HepG2 (cell line): ENCODE results near the gene MEGF11. TPM values are rescaled to one million over a fixed set of nuclear protein-coding genes. Genes with fewer than 3 reads are reported as not detected.

Experiments
- EZH2 ChIP-seq: conservative IDR thresholded peaks from 2 replicates; pipeline ENCODE4 v1.6.1; 2012; ENCODE audit warnings: mild to moderate bottlenecking, low read depth, low read length, moderate library complexity
- NFYC ChIP-seq: IDR thresholded peaks from 2 replicates; pipeline ENCODE4 v1.6.1; 2016; ENCODE audit warnings: missing genetic modification reagents, missing compliant biosample characterization
- THAP11 ChIP-seq: IDR thresholded peaks from 2 replicates; pipeline ENCODE4 v1.6.1; 2016; ENCODE audit warnings: missing biosample characterization, missing genetic modification reagents
- ZNF230 ChIP-seq: sonication (generic); formaldehyde crosslinking; IDR thresholded peaks from 2 replicates; pipeline ENCODE4 v1.4.0; 2020; ENCODE audit warnings: mild to moderate bottlenecking, missing genetic modification reagents
- ZNF605 ChIP-seq: sonication (generic); formaldehyde crosslinking; IDR thresholded peaks from 2 replicates; pipeline ENCODE4 v1.8.0; 2022; ENCODE audit warnings: mild to moderate bottlenecking, missing genetic modification reagents
- ZNF879 ChIP-seq: sonication (generic); formaldehyde crosslinking; IDR thresholded peaks from 2 replicates; pipeline ENCODE4 v1.8.1; 2023; ENCODE audit warnings: missing genetic modification reagents
- polyA plus RNA-seq, 8 experiments: library from polyadenylated mRNA; depleted of rRNA in 3 of 8; stranded (reverse) in 7 of 8; unstranded in 1 of 8; fragments of >200 nt; fragmentation: Illumina TruSeq in 4 of 8; extraction: Trizol in 4 of 8; gene quantifications; 2 replicates each; pipeline versions ENCODE4 v1.2.1 to v1.2.3, GENCODE V29; 2011 to 2016; ENCODE audit warnings: low read depth in 4 of 8, missing spikeins in 1 of 8, mixed read lengths in 1 of 8; ENCODE audit not compliant: insufficient read depth in 1 of 8
- total RNA-seq, 5 experiments: library from RNA; depleted of rRNA; stranded (reverse); fragments of >200 nt; fragmentation: Illumina TruSeq; extraction: Trizol; gene quantifications; 2 replicates each; pipeline ENCODE4 v1.2.3, GENCODE V29; 2016; ENCODE audit warnings: low read depth in 1 of 5
- TF ChIP-seq, protein P1 (sequence below): sonication (generic); formaldehyde crosslinking; IDR thresholded peaks from 2 replicates; pipeline ENCODE4 v1.5.0; 2020; ENCODE audit warnings: mild to moderate bottlenecking, missing genetic modification reagents, borderline replicate concordance
- TF ChIP-seq, protein P2 (sequence below): sonication (generic); formaldehyde crosslinking; IDR thresholded peaks from 2 replicates; pipeline ENCODE4 v1.4.0; 2020; ENCODE audit warnings: missing genetic modification reagents

MEGF11 gene
- total and polyA plus RNA-seq, 2 of the 13 experiments (the other 11 are each of a cell fraction or from before 2014, with no cell fraction given) = not detected

DNA sequence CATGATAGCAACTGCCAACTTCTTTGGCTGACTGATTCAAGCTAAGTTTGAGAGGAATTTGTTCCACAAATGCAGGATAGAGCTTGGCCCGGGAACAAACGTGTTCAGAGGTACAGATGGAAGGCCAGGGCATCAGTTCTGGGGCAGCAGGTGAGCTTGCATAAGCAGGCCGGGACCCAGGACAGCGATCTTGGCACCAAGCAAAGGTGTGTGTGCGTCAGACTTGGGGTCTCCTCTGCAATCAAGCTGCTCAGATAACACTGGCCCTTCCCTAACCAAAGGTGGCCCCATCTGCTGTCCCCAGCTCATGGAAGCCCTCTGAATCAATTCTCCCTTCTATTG, 155.6 kb downstream of the MEGF11 start (continued):
- TF ChIP-seq, protein P1, sequence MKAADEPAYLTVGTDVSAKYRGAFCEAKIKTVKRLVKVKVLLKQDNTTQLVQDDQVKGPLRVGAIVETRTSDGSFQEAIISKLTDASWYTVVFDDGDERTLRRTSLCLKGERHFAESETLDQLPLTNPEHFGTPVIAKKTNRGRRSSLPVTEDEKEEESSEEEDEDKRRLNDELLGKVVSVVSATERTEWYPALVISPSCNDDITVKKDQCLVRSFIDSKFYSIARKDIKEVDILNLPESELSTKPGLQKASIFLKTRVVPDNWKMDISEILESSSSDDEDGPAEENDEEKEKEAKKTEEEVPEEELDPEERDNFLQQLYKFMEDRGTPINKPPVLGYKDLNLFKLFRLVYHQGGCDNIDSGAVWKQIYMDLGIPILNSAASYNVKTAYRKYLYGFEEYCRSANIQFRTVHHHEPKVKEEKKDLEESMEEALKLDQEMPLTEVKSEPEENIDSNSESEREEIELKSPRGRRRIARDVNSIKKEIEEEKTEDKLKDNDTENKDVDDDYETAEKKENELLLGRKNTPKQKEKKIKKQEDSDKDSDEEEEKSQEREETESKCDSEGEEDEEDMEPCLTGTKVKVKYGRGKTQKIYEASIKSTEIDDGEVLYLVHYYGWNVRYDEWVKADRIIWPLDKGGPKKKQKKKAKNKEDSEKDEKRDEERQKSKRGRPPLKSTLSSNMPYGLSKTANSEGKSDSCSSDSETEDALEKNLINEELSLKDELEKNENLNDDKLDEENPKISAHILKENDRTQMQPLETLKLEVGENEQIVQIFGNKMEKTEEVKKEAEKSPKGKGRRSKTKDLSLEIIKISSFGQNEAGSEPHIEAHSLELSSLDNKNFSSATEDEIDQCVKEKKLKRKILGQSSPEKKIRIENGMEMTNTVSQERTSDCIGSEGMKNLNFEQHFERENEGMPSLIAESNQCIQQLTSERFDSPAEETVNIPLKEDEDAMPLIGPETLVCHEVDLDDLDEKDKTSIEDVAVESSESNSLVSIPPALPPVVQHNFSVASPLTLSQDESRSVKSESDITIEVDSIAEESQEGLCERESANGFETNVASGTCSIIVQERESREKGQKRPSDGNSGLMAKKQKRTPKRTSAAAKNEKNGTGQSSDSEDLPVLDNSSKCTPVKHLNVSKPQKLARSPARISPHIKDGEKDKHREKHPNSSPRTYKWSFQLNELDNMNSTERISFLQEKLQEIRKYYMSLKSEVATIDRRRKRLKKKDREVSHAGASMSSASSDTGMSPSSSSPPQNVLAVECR (CRISPR knock-in tag) = no peak
- TF ChIP-seq ZNF879 (CRISPR knock-in tag) (no peak), NFYC (no peak), EZH2 (no peak), ZNF230 (CRISPR knock-in tag) (no peak), ZNF605 (no peak), THAP11 (CRISPR knock-in tag) (no peak)
- TF ChIP-seq, protein P2, sequence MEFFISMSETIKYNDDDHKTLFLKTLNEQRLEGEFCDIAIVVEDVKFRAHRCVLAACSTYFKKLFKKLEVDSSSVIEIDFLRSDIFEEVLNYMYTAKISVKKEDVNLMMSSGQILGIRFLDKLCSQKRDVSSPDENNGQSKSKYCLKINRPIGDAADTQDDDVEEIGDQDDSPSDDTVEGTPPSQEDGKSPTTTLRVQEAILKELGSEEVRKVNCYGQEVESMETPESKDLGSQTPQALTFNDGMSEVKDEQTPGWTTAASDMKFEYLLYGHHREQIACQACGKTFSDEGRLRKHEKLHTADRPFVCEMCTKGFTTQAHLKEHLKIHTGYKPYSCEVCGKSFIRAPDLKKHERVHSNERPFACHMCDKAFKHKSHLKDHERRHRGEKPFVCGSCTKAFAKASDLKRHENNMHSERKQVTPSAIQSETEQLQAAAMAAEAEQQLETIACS = no peak
